GM21447 (cell line): ENCODE measurements around the gene TP53TG5.

Experiments
- ATAC-seq: cut with Tn5 transposase; IDR thresholded peaks from one replicate; pipeline ENCODE4 v1.9.1; 2021; ENCODE audit not compliant: unreplicated experiment

TP53TG5 gene

GRCh38 chr20:45347936-45348778, 30.0 kb downstream of the TP53TG5 start, which contains the start of gene SDC4:
Gene SDC4, minus strand, starts transcription at chr20:45348424. Its CDS starts 40 bp downstream, at chr20:45348384.
- ATAC-seq, result no peak

DNA sequence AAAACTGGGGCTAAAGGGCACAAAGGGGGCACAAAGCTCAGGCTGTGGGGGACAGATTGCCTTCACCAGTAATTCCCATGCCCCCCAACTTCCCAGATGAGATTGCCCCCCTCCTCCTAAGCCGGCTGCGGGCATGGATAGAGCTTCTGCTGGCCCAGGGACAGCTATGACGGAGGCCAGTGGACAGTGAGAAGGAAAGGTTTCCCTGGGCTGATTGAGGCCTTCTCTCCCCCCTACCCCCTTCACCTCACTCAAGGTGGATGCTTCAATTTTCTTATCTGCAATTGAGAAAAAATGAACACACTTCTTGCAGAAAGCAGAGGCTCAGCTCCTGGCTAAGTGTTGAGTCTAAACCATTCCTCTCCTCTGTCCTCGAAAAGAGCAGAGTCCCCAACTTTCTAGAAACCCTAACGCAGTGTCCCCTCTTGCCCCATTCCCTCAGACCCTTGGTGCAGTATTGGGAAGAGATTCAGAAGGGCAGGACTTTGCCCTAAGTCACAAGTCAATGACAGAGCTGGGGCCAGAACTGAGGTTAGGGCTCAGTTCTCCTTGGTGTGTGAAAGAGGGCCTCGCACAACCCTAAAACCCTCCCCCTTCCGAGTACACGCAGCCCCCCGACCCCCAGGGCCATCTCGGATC, 30.7 kb downstream of the TP53TG5 start:
- no peak for ATAC-seq

- ATAC-seq, result no peak
These were observed 31.3 kb downstream of the TP53TG5 start for GRCh38 chr20:45346851-45347250.

- ATAC-seq, result no peak
These were observed 31.8 kb downstream of the TP53TG5 start for GRCh38 chr20:45346291-45346718.

DNA sequence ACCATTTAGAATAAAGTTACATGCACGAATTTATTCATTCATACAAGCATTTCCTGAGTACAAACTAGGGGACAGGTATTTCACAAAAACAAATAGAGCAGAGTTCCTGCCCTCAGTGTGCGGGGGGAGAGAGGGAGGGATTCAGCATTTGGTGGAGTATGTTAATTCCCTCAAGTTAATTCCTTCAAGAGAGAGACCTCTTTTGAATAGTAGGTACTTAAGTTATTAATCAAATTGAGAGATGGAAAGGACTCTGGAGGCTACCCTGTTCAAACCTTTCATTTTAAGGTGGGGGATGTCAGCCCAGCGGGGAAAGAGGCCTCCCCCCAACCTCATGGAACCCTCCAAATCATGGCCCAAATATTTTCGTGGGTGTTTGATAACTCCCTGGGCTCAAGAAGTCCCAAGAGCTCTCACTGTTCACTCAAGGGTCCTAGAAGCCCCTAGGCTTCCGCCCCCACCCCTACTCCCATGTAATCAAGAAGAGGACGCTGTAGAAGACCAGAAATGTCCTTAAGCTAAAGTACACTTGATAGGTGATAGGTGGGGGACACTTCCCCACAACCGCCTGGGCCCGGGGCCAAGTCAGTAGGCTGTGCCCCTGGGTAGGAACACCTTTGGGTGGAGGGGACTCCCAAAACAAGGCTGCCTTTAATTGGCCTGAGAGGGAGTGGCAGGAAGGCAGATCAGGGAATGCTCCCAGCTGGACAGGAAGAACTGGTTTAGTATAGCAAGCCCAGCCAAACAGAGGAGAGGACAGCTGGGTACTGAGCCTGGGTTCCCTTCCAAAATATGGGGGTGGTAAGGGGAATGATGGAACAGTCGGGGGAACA, 32.8 kb downstream of the TP53TG5 start:
- no peak for ATAC-seq

DNA sequence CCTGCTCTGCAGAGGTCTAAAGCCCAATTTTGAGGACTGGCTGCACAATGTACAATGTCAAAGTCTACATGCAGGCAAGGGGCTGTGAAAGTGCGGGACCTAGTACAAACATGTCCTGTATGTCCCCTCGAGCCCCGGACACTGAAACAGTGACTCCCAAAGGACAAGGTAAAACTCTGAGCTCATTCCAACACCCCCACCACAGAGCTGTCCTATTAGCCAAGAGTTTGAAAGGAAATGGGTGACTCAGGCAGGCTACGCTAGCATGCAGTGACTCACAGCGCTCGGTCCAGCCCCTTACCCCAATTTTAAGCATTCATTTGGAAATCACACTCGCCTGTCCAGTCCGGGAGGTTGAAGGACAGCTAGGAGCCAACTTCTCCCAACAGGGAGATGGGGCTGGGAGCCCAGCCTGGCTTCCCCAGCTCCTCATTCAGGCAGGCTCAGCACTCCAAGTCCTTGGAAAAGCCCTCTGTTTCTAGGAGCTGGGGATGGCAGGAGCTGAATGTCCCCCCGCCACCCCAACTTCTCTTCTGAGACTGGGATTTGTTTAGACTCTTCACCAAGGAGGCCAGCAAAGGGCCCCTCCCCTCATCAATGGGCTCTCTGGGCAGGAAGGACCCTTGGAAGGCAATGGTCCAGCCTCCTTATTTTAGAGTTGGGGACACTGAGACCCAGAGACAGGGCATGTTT, 33.8 kb downstream of the TP53TG5 start:
- ATAC-seq, result no peak

DNA sequence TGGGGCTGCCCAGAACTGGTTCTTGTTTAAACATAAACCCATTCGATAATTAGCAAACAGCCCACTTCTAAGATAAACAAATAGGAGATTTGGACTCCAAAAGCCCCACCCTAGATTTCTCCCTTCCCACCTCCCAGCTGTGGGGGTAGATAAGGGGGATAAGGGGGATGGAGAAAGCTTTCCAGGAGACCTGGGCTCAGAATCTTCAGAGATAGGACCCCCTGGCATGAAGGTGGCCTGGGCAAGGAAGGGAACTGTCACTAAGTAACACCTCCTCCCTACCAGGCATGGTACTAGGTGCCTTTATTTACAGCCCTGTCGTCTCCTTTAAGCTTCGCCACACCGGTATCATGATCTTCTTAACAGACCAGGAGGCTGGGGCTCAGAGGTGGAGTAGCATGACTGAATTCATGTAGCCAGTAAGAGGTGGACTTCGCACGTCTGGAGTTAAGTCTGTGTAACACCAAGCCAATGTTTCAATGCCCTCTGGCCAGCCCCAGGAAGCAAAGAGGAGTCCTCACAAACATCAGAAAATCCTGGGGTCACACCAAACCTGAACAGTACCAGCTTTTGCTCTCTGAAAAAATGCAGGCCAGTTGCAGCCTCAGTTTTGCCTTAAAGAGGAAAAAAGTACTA, 34.5 kb downstream of the TP53TG5 start:
- no peak for ATAC-seq

GRCh38 chr20:45342855-45343531, 35.1 kb downstream of the TP53TG5 start:
- ATAC-seq, result no peak

DNA sequence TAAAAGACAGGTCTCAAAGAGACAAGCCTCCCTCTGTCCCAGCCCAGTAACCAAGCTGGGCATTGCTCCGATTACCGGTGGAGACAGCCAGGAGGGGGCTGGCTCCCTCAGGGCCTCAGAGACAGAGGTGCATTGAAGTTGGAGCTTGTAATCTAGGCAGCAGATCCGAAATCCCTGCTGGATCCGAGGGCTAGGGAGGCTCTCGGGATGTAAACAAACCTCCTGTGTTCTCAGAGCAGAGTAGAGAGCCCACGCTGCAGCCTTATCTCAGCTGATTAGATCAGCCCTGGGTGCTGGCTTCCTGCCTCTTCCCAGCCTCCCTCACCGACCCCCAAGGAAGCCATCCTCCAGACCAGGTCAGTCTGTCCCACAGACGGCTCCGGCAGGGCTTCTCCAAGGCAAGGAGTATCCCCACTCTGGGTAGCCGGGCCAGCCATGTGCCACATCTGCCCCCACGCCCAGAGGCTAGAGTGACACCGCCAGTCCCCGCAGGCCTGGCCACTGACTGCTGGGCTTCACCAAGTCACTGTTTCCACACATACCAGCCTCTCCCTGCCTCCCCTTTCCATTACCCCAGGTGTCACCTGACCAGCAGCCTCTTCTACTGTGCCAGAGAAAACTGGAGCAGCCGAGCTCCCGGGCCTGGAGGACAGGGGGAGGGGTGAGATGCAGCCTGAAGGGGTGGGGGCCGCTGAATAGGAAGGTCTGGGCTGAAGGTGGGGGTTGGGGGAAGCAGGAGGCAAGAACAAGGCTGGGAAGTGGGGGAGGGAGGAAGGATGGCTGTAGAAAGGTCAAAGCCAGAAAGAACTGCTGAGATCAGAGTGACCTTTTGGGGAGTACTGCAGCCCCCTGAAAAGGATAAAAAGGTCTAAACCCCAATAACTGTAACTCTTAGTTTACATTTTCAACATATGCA, 35.9 kb downstream of the TP53TG5 start:
- ATAC-seq, result no peak

DNA sequence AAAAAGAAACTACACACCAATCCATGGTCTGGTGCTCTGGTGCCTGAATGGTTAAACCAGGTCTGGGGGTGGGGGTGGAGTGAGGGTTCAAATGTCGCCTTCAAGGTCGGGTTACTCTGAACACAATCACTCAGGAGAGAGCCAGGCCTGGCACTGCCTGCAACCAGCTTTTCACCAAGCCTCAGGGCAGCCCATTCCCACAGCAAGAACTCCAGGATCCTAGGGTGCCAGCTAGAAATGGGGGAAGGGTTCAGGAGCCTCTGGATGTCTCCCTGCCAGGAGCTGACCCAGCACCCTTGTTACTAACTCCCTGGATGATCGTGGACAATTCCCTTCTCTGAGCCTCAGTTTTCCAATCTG, 36.6 kb downstream of the TP53TG5 start:
- ATAC-seq, result no peak

GRCh38 chr20:45340951-45341350, 37.2 kb downstream of the TP53TG5 start:
- ATAC-seq, result no peak

DNA sequence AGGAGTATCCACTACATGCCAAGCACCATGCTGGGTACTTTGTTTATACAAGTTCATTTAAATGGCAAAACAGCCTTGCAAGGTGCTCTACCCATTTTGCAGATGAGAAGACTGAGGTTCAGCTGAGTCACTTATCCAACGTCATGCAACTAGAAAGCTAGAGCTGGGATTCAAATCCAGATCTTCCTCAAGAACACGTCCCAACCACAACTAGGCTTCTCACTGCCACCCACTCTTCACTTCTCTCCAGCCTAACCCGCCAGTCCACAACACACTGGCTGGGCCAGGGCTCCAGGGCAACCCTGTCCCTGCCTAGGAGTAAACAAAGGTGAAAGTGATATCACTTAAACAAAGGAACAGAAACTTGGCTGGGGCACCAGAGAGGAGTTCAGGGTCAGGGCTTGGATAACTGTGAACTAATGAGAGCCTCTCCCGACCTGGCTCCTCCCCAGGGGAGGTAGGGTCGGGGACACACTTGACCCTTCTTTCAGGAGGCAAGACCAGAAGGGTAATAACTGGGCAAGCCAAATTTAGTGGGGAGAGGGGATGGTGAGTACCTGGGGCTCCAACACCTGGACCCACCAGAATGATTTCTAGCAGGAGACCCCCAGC, 37.8 kb downstream of the TP53TG5 start:
- ATAC-seq, result no peak

DNA sequence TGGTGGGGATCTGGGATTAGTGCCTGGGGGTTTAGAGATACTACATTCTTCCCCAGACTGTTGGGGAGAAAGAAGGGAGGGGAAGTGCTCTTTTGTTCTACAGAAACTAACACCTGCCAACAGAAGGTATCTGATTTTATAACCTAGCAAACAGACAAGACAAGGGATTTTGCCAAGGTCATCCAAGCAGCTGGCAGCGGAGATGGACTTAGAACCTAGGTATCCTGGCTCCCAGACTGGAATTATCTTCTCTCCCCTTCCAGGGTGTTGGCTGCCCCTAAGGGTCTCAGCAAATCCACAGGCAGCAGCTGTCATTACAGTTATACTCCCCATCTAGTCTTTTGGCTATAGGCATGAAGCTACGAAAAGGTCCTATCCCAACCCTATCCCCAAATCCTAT, 38.3 kb downstream of the TP53TG5 start:
- no peak for ATAC-seq

DNA sequence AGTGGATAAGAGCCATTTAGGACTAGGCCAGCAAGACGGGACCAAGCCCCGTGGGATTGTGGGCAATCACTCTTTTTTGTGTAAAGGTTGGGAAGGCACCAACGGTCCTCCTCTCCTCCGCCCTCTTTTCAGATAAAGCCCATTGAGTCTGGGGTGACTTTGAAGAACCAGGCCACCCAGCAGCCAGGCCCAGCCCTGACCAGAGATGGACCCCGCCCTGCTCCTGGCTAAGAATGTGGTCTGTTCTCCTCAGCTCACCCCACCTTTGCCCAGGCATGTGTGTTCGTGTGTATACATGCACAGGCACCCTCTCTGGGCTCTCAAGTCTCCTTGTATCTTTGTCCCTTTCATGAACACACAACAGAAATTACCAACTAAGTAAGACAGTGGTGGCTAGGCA, 39.0 kb downstream of the TP53TG5 start:
- ATAC-seq, result no peak

DNA sequence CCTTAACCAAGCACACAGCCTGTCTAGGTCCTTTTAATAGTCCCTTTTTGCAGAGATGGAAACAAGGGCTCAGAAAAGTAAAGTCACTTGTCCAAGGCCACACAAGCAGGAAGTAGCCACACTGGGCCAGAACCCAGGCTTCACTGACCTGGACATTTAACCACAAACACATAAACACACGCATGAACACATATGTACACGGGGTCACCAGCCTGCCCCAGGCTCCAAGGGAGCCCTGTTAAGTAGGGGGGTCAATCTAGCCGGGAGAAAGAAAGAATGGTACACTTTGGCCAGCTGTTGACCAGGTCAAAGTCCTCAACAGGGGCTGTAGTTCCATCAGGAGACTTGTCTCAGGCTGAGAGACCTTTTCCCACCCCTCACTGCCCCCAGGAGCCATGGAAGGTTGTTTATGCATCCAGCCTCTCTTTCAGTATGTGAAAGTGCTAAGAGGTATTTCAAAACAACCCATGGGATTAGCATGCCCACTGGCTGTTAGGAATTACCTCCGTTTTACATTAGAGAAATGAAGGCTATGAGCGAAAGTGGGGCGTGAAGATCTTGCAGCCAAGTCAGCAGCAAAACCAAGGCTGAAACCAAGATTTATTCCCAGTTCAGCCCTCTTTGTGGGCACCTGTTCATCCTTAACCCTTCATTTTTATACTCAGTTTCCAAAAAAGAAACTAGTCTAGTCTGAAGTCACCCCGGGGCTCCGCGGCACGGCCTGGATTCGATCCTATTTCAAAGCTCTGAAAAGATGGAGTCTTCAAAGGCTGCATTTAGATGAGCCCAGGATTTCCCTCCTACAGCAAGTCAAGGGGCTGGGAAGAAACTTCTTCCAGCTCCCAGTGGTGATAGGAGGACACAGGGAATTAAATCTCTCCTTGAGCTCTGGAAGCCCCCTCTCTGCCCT, 39.7 kb downstream of the TP53TG5 start:
- no peak for ATAC-seq

GRCh38 chr20:45337367-45338120, 40.6 kb downstream of the TP53TG5 start:
- no peak for ATAC-seq
